ENCODE measurements around the gene NCL.
A peak's percentile ranks its signal among the peaks of the same experiment; 100 is the strongest.
"Not testable (repeated sequence)": the region's sequence is repeated elsewhere in the genome, so short reads cannot be mapped to it uniquely, and the experiment has no call there.

NCL gene

DNA sequence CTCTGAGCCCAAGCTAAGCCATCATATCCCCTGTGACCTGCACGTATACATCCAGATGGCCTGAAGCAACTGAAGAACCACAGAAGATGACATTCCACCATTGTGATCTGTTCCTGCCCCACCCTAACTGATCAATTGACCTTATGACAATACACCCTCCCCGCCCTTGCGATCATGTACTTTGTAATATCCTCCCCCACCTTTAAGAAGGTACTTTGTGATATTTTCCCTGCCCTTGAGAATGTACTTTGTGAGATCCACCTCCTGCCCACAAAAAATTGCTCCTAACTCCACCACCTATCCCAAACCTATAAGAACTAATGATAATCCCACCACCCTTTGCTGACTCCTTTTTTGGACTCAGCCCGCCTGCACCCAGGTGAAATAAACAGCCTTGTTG lies 33.8 kb downstream of the NCL start:
- DNase-seq (ENCODE audit: low spot score) = not testable (repeated sequence)

DNA sequence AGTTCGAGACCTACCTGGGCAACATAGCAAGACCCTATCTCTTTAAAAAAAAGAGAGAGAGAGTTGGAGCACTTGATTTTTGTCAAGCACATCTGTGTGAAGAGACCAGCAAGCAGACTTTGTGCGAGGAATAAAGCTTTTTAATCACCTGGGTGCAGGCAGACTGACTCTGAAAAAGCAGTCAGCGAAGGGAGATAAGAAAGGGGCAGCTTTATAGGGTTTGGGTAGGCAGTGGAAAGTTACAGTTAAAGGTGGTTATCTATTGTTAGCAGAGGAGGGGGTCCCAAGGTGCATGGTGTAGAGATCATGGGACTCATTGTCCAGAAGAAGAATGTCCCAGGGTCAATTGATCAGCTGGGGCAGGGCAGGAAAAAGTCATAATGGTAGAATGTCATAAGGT lies 34.4 kb downstream of the NCL start:
- no peak for DNase-seq (ENCODE audit: low spot score)

DNA sequence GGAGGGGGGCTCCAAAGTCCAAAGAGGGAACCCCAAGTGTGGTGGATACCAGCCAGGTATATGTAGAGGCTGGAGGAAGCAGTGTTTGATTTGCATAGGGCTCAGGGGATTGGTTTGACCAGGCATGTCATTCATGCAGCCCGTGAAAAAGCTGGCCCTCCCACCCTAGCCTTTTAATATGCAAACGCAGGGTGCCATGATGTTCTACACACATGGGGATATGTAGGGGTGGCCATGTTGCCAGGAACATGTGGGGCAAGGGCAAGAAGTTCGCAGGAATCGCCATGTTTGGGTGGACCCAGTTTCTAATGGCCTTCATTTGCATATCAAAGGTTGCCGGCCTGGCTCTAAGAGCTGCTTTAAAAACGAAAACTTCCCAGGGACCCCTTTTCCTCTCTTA lies 35.1 kb downstream of the NCL start:
- DNase-seq (ENCODE audit: low spot score) = no peak

DNA sequence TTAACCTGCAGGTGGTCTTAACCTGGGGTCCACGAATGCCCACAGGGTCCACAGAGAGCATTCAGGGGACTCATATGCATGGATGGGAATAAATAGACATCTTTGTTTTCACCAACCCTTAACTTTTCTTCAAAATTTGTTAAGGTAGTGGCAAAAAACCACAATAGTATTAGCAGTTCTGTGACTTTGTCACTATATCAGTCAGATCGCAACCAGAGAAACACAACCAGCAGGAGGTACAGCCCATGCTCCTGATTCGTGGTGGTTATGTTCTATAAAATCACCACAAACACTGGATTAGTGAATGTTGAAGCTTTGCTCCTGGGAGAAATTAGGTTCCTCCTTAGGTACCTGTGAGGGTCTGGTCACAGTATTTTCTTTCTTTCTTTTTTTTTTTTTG lies 37.2 kb downstream of the NCL start:
- no peak for DNase-seq (ENCODE audit: low spot score)

DNA sequence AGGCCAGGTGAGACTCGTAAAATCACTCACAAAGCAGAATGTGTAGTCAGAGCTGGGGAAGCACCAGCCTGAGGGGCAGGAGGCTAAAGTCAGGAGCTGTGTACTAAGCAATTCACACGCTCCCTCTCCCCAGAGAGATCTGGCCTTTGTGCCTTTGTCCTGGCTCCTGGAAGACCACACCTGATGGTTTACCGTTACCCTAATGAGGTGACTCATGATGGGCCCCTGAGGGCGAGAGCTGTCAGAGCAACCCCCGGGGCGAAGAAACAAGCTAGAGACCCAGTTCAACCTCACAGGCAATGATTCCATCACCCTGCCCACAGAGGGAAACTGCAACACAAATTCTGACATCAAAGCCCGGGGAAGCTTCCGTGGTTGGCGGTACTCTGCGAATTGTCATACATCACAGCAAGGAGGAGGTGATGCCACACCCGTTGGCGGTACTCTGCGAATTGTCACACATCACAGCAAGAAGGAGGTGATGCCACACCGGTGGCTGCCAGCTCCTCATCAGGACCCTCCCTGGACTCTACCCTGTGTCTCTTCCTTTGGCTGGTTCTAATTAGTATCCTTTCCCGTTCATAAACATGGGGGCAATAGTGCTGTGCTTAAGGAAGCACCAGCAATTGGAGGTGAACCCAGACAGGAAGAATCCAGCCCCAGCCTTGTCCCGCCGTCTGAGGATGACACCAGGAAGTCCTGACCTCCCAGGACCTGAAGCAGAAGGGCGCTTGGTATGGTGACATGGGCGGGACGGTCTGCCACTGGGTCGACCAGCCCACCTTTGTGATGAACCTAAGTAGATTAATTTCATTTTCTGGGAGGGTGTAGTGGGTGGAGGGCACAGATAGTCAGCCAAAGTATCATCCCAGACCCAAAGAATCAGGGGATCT lies 38.2 kb downstream of the NCL start:
- no peak for DNase-seq (ENCODE audit: low spot score)

DNA sequence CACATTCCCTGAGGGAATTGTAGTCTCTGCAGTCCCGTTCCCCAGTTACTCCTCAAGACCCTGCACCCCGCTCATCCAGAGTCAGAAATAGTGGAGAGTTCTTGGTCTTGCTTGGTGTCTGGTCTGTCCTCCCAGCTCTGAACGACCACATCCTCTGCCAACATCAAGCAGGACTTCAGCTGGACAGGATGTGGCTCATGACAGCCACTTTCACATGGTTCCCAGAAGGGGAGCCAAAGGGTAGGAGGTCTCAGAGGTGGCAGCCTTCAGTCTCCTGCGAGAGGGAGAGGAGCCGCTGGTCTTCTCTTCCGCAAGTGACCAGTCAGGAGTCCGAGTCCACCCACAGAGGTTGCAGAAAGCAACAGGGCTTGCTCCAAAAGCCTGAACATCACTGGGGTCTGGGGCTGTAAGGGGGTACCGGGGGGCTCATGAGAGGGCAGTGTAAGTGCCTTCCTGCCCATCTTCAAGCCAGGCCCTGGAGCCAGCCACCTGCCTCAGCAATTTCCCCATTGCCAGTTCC lies 38.9 kb downstream of the NCL start:
- no peak for DNase-seq (ENCODE audit: low spot score)

DNA sequence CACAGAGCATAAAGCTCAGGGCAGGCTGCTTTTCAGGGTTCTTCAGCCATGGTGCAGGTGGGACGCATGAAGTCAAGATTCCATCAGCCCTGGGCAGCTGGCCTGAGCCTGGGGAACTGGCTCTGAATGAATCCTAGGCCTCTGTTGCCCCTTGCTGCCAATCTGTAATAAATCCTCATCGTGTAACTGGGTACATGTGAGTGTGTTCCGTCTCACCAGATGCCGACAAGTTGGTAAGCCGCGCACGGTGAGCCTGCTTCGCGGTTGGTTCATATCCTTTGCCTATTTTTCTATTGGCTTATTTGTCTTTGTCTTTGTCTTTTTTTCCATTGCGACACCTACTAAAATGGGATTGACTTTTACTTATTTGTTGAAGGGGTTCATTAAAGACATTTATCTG lies 41.1 kb downstream of the NCL start:
- DNase-seq (ENCODE audit: low spot score) = no peak

DNA sequence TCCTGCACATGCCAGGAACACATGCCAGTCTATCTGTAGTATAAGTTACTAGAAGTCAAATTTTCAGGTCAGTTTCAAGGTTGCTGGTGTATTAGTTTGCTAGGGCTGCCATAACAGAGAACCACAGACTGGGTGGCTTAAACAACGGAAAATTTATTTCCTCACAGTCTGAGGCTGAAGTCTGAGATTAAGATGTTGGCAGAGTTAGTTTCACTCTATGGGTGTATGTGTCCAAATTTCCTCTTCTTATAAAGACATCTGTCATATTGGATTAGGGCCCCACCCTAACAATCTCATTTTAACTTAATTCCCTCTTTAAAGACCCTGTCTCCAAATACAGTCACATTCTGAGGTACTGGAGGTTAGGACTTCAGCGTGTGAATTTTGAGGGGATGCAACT lies 42.2 kb downstream of the NCL start:
- no peak for DNase-seq (ENCODE audit: low spot score)

DNA sequence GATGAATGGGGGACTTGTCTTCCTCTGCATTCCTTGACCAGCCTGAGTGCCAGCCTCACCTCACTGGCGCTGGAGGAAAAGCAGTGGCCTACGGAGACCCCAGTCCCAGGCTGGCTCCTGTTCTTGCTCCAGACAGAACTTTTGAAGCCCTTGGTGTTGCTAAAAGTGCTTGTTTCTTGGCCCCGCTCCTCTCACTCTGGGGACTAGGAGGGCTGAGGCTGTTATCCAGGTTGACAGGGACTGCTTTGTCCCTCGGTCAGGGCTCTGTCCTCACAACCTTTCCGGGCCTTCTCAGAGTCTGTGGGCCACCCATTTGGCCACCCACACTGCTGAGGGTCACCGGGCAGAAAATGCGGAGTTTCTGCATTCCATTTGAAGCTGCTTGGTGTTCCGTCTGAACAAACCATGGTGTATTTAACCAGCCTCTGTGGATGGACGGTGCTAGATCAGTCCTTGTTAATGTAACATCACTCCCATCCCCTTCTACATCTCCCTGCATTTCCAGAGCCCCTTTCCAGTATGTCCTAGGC lies 43.2 kb downstream of the NCL start:
- DNase-seq (ENCODE audit: low spot score) = no peak

DNA sequence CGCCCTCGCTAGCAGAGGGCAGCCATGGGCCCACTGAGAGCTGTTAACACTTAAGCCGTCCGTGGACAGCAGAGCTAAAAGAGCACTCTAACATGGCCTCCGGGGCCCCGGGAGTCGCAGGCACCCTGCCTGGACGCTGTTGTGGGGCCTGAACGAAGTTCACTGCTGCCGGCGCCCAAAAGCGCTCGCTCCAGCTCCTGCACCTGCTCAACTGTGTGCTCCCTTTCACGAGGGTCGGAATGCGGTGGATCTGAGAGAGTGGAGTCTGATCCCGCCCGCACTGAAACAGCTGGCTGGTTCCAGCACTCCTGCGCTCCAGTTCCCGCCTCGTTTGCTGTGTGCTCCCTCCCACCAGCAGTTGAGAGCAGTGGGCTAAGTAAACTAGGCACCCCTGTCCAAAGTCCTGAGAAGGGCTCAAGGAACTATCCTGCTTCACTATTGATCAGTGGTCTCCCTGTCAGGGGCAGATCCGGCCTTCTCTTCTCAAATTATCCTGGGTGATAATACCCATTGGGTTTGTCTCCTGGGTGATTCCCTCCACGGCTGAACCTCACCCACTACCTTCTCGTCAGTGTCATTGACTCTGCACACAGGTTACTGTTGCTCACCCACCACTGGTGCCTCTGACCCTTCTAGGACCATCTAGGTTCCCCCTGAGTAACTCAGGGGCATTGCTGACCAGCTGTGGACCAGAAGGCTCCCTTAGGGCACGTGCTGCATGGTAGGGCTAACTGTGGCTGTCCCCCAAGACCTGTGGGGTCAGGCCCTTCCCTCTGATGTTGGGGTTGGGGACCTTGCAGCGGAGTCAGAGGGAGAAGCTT lies 45.3 kb downstream of the NCL start:
- no peak for DNase-seq (ENCODE audit: low spot score)

DNA sequence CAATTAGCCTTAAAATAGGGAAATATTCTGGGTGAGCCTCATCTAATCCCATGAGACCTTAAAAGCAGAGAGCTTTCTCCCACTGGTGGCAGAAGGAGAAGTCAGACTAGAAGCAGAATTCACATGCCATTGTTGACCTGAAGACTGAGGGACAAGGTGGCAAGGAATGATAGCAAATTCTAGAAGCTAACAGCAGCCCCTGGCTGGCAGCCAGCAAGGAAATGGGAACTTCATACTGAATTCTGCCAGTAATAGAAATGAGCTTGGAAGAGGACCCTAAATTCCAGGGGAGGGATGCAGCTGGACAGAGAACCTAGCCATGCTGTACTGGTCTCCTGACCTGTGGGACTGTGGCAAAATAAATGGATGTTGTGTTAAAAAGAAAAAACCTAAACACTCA lies 49.3 kb downstream of the NCL start:
- no peak for DNase-seq (ENCODE audit: low spot score)

DNA sequence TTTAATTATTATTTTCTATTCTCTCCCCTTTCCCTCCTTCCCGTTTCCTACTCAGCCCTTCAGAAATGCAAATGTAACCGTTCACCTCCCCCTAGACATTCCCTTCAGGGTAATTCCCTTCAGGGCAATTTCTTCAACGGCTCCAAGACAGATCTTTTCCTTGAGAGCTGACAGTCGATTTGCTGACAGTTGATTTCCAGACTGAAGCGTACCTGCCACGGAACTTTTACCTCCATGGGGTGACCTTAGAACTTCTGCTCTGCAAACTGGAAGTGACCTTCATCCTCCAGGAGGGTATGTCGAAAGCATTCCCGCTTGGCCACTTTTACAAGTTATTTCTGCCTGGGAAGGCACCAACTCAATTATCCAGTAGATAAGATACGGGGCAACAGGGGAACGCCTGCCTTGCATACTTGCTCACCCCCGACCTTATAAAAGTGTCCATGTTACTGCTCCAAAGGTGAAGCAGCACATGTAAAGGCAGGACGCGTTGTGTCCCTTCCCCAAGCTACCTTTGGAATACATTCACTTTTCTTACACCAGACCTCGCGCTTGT lies 50.3 kb downstream of the NCL start:
- DNase-seq (ENCODE audit: low spot score) = no peak

DNA sequence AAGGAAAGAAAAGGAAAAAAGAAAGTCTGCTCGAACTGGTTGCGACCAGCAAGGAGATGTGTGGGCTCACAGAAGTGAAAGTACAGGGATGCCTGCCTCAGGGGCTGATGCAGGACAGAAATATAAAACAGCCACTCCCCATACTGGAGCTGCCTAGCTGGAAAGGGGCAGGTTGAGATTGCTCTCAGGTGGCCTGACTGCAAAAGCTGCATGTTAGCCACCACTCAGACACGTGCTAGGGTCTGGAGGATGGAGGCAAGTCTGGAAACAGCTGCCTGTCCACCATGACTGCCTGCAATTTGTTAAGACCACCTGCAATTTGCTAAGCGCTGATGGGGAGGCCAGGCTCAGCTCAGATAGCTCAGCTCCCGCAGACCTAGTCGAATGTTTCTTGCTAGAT lies 50.8 kb downstream of the NCL start:
- no peak for DNase-seq (ENCODE audit: low spot score)

DNA sequence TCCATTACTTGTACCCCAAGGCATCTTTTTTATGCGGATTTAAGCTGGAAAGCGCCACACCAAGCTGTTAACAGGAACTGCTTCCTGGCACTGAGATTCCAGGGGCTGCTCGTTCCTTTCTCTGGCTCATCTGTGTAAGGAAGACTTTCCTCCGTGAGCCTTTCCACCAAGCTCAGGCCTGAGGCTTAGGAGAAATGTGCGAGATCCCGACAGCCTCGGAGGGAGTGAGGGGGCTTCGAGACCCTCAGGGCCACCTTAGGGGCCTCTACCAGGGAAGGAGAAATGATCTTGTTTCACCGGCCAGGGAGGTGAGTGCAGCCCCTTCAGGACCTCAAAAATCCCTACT lies 51.7 kb downstream of the NCL start:
- no peak for DNase-seq (ENCODE audit: low spot score)

DNA sequence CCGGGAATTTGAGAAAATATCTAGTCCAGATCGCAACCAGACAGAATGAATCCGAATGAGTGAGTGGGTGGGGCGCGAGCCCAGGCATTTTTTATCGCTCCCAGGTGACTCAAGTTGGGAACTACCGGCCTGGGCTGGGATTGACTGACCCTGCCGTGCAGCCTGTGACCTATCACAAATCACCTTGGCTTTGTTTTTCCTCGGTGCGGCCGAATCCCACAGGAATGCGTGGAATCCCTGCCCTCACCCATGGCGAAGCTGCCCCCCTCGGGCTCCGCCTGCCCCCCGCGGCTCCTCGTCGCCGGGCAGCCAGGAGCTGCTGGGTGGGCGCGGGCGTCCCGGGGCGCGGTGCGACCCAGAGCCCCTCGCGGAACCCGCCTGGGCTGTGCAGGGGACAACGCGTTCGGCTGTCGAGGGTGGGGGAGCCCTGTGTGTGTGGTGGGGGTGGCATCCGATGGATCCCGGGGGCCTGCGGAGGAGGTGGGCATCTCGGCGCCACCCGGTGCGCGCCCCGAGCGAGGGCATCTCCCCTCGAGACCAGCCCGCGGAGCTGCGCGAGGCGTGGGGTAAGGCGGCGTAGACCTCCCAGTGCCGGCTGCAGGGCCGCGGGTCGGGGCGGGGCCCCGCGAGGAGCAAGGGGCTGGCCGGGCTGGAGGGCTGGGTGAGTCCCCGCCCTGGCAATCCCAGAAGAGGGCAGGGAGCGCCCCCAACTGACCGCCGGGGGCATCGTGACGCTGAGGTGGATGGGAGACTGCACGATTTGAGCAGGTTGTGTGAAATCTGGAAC lies 52.3 kb downstream of the NCL start:
- peak; percentile 86 for DNase-seq (ENCODE audit: low spot score)

DNA sequence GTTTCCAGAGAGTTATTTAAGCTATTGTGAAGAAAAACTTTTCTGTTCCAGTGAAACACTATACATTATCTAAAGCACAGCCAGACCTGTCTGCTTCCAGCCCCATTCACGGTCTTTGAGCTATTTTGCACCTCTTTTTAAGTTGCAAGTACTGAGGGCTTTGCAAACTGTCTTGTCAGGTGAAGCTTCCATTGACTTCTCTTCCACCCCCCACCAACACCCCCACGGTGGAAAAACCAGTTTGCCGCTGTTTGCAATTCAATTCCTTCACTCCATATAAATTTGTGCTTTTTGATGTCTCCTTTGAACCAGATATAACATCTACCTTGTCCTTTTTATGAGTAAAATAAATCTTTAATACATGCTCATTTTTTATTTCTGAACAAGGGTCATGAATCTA lies 53.0 kb downstream of the NCL start:
- DNase-seq (ENCODE audit: low spot score) = no peak

DNA sequence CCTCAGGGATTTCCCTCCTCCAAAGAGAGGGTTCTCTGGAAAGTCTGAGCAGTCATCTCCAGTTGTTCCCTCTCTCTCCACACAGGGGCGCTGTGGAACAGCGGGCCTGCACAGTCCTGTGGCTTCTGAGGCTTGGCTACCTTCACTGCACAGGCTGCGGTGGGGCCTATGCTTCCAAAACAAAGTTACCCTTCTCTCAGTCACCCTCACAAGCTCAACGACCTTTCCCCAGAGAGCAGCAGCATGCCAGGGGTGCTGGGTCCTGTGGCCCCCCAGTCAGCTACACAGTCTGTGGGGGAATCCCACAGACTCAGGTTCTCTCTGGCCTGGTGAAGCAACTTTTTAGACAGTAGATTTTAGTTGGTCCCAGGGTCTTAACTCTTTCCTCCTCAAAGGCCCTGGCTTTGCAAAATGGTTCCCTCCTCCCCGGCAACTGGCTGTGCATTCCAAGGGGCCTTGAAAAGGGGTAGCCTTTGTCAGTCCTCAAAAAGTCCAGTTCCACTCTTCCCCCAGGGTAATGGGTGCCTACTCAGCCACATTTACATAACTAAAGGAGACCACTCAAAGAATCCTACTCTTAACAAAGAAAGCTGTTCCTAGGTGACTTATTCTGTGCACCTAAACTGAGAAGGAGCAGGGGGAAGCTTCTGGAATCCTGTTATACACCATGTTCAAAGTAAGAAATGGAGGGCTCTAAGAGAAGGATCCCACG lies 53.8 kb downstream of the NCL start:
- no peak for DNase-seq (ENCODE audit: low spot score)

DNA sequence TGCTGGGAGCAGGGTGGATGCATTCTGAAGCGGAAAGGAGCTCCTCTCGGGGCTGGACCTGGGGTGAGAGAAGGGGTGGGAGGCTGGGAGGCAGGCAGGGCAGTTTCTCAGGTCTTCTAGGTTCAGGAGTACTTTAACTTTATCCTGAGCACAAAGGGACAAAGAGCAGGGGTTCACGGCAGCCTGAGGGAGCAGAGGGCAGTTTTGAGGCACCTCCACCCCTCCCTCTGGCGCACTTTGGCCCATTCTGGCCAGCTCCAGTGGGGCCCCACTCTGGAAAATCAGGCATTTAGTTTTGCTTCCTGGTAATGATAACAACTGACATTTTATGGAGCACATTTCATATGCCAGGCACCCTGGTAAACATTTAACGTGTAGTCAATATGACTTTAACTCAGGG lies 54.5 kb downstream of the NCL start:
- no peak for DNase-seq (ENCODE audit: low spot score)

DNA sequence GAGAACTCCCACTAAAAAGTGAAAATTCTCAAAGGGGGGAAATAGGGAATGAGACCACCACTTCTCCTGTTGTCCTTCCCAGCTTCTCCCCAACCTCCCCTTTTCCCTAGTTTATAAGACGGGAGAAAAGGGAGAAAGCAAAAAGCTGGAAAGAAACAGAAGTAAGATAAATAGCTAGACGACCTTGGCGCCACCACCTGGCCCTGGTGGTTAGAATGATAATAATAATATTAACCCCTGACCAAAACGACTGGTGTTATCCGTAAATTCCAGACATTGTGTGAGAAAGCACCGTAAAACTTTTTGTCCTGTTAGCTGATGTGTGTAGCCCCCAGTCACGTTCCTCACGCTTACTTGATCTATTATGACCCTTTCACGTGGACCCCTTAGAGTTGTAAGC lies 56.0 kb downstream of the NCL start:
- not testable (repeated sequence) for DNase-seq (ENCODE audit: low spot score)

DNA sequence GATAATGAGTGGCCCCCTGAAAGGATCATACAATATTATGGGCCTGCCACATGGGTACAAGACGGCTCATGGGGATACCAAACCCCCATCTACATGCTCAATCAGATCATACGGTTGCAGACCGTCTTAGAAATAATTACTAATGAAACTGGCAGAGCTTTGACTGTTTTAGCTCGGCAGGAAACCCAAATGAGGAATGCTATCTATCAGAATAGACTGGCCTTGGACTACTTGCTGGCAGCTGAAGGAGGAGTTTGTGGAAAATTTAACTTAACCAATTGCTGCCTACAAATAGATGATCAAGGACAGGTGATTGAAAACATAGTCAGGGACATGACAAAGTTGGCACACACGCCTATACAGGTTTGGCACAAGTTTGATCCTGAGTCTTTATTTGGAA lies 56.6 kb downstream of the NCL start:
- not testable (repeated sequence) for DNase-seq (ENCODE audit: low spot score)

All from kidney capillary endothelial cell (primary cell).